HEK293 (cell line): Measurements from ENCODE around the gene DDX54.
A peak's percentile ranks its signal among the peaks of the same experiment; 100 is the strongest.

Source experiments
- EGR2 ChIP-seq: fragments of 450-650 bp; formaldehyde crosslinking; IDR thresholded peaks from 2 replicates; pipeline ENCODE4 v1.5.1; 2016; ENCODE audit warnings: low read depth, missing biosample characterization, missing genetic modification characterization
- GLIS2 ChIP-seq: fragments of 450-650 bp; formaldehyde crosslinking; IDR thresholded peaks from 2 replicates; pipeline ENCODE4 v1.5.1; 2016; ENCODE audit warnings: missing biosample characterization, missing genetic modification characterization
- IKZF3 ChIP-seq: fragments of 450-650 bp; IDR thresholded peaks from 2 replicates; pipeline ENCODE4 v1.5.0; 2018; ENCODE audit warnings: missing biosample characterization, mild to moderate bottlenecking, missing genetic modification characterization, moderate library complexity
- KLF8 ChIP-seq: fragments of 450-650 bp; formaldehyde crosslinking; IDR thresholded peaks from 2 replicates; pipeline ENCODE4 v1.5.1; 2016; ENCODE audit warnings: missing biosample characterization, missing genetic modification characterization
- OSR2 ChIP-seq: fragments of 450-650 bp; formaldehyde crosslinking; IDR thresholded peaks from 2 replicates; pipeline ENCODE4 v1.5.1; 2016; ENCODE audit warnings: missing biosample characterization, missing genetic modification characterization
- PATZ1 ChIP-seq: fragments of 450-650 bp; formaldehyde crosslinking; IDR thresholded peaks from 2 replicates; pipeline ENCODE4 v1.5.1; 2016; ENCODE audit warnings: missing biosample characterization, missing genetic modification characterization
- PBX3 ChIP-seq: sonication (generic); formaldehyde crosslinking; IDR thresholded peaks from 2 replicates; pipeline ENCODE4 v1.8.1; 2022; ENCODE audit warnings: mild to moderate bottlenecking, moderate library complexity, missing genetic modification reagents
- SETDB1 ChIP-seq: IDR thresholded peaks from one replicate; pipeline ENCODE4 v1.6.1; 2017; ENCODE audit warnings: mild to moderate bottlenecking, low read length, moderate library complexity, mixed read lengths; ENCODE audit not compliant: insufficient read length
- SP2 ChIP-seq: fragments of 450-650 bp; formaldehyde crosslinking; IDR thresholded peaks from 2 replicates; pipeline ENCODE4 v1.5.1; 2016; ENCODE audit warnings: missing biosample characterization, missing genetic modification characterization
- SP3 ChIP-seq: fragments of 450-650 bp; formaldehyde crosslinking; IDR thresholded peaks from 2 replicates; pipeline ENCODE4 v1.5.1; 2016; ENCODE audit warnings: missing biosample characterization, missing genetic modification characterization
- ZBTB17 ChIP-seq: fragments of 450-650 bp; formaldehyde crosslinking; IDR thresholded peaks from 2 replicates; pipeline ENCODE4 v1.5.1; 2016; ENCODE audit warnings: missing biosample characterization, missing genetic modification characterization
- ZBTB26 ChIP-seq: fragments of 450-650 bp; formaldehyde crosslinking; optimal IDR thresholded peaks from 2 replicates; pipeline ENCODE3; 2016; ENCODE audit warnings: missing biosample characterization, mild to moderate bottlenecking, missing genetic modification characterization
- ZBTB48 ChIP-seq: fragments of 450-650 bp; formaldehyde crosslinking; IDR thresholded peaks from 2 replicates; pipeline ENCODE4 v1.5.1; 2016; ENCODE audit warnings: missing biosample characterization, missing genetic modification characterization
- ZBTB6 ChIP-seq: fragments of 450-650 bp; formaldehyde crosslinking; IDR thresholded peaks from 2 replicates; pipeline ENCODE4 v1.5.1; 2017; ENCODE audit warnings: missing biosample characterization, missing genetic modification characterization
- ZFP69B ChIP-seq: fragments of 450-650 bp; formaldehyde crosslinking; IDR thresholded peaks from 2 replicates; pipeline ENCODE4 v1.5.1; 2016; ENCODE audit warnings: missing biosample characterization, missing genetic modification characterization
- ZNF10 ChIP-seq: fragments of 450-650 bp; formaldehyde crosslinking; IDR thresholded peaks from 2 replicates; pipeline ENCODE4 v1.5.1; 2017; ENCODE audit warnings: missing biosample characterization, missing genetic modification characterization
- ZNF132 ChIP-seq: fragments of 450-650 bp; formaldehyde crosslinking; IDR thresholded peaks from 2 replicates; pipeline ENCODE4 v1.5.1; 2017; ENCODE audit warnings: missing biosample characterization, missing genetic modification characterization, borderline replicate concordance
- ZNF202 ChIP-seq: fragments of 450-650 bp; formaldehyde crosslinking; IDR thresholded peaks from 2 replicates; pipeline ENCODE4 v1.5.1; 2016; ENCODE audit warnings: missing biosample characterization, missing genetic modification characterization, borderline replicate concordance
- ZNF335 ChIP-seq: fragments of 450-650 bp; formaldehyde crosslinking; conservative IDR thresholded peaks from 2 replicates; pipeline ENCODE4 v1.5.1; 2016; ENCODE audit warnings: missing biosample characterization, missing genetic modification characterization
- ZNF341 ChIP-seq: fragments of 450-650 bp; formaldehyde crosslinking; IDR thresholded peaks from 2 replicates; pipeline ENCODE4; 2016; ENCODE audit warnings: low read depth, missing biosample characterization, missing genetic modification characterization
- ZNF350 ChIP-seq: fragments of 450-650 bp; formaldehyde crosslinking; IDR thresholded peaks from 2 replicates; pipeline ENCODE4 v1.5.0; 2017; ENCODE audit warnings: missing biosample characterization, mild to moderate bottlenecking, missing genetic modification characterization
- ZNF366 ChIP-seq: fragments of 450-650 bp; formaldehyde crosslinking; conservative IDR thresholded peaks from 2 replicates; pipeline ENCODE4 v1.5.1; 2016; ENCODE audit warnings: missing biosample characterization, missing genetic modification characterization
- ZNF501 ChIP-seq: fragments of 450-650 bp; formaldehyde crosslinking; IDR thresholded peaks from 2 replicates; pipeline ENCODE4 v1.5.1; 2016; ENCODE audit warnings: missing biosample characterization, missing genetic modification characterization
- ZNF548 ChIP-seq: fragments of 450-650 bp; formaldehyde crosslinking; IDR thresholded peaks from 2 replicates; pipeline ENCODE4 v1.5.1; 2016; ENCODE audit warnings: missing biosample characterization, missing genetic modification characterization
- ZNF561 ChIP-seq: fragments of 450-650 bp; IDR thresholded peaks from 2 replicates; pipeline ENCODE4 v1.5.1; 2018; ENCODE audit warnings: missing biosample characterization, missing genetic modification characterization, borderline replicate concordance
- ZNF629 ChIP-seq: fragments of 450-650 bp; formaldehyde crosslinking; IDR thresholded peaks from 2 replicates; pipeline ENCODE4 v1.5.1; 2017; ENCODE audit warnings: missing biosample characterization, missing genetic modification characterization
- ZNF654 ChIP-seq: fragments of 450-650 bp; formaldehyde crosslinking; IDR thresholded peaks from 2 replicates; pipeline ENCODE4 v1.5.1; 2016; ENCODE audit warnings: low read depth, missing biosample characterization, missing genetic modification characterization
- ZNF660 ChIP-seq: fragments of 450-650 bp; IDR thresholded peaks from 2 replicates; pipeline ENCODE4 v1.5.1; 2018; ENCODE audit warnings: missing biosample characterization, mild to moderate bottlenecking, missing genetic modification characterization
- ZNF692 ChIP-seq: fragments of 450-650 bp; formaldehyde crosslinking; IDR thresholded peaks from 2 replicates; pipeline ENCODE4 v1.5.1; 2016; ENCODE audit warnings: missing biosample characterization, missing genetic modification characterization
- ZNF792 ChIP-seq: fragments of 450-650 bp; formaldehyde crosslinking; IDR thresholded peaks from 2 replicates; pipeline ENCODE4 v1.5.1; 2016; ENCODE audit warnings: missing biosample characterization, missing genetic modification characterization
- ZSCAN16 ChIP-seq: fragments of 450-650 bp; formaldehyde crosslinking; IDR thresholded peaks from 2 replicates; pipeline ENCODE4 v1.5.1; 2016; ENCODE audit warnings: missing biosample characterization, missing genetic modification characterization
- ZXDB ChIP-seq: fragments of 450-650 bp; formaldehyde crosslinking; IDR thresholded peaks from 2 replicates; pipeline ENCODE4 v1.5.1; 2016; ENCODE audit warnings: missing biosample characterization, missing genetic modification characterization

The DDX54 gene

GRCh38 chr12:113152835-113153814, 32.2 kb downstream of the DDX54 start (continued):
- peak; percentile 100 for TF ChIP-seq ZBTB6 (tag by site-specific recombination)
- no peak for TF ChIP-seq ZNF202 (tag by site-specific recombination)
- TF ChIP-seq OSR2, result peak; percentile 54; the same call in 1 of the 2 replicates
- peak; percentile 99 for TF ChIP-seq ZFP69B
- TF ChIP-seq KLF8 (tag by site-specific recombination), result peak; percentile 35
- peak; percentile 90 for TF ChIP-seq ZBTB26 (tag by site-specific recombination)
- peak; percentile 82; the same call in 1 of the 2 replicates for TF ChIP-seq ZNF660 (tag by site-specific recombination)
- TF ChIP-seq ZNF366 (tag by site-specific recombination), result no peak
- TF ChIP-seq ZBTB17 (tag by site-specific recombination), result peak; percentile 92
- no peak for TF ChIP-seq ZNF350
- TF ChIP-seq ZNF692 (tag by site-specific recombination), result peak; percentile 100
- TF ChIP-seq ZNF792 (tag by site-specific recombination), result 0 out of 2 replicates have a peak, but pooled peaks have one; percentile 35
- TF ChIP-seq ZXDB (tag by site-specific recombination), result peak; percentile 40; the same call in 1 of the 2 replicates
- peak; percentile 51 for TF ChIP-seq ZNF654 (tag by site-specific recombination)
- TF ChIP-seq ZBTB48 (tag by site-specific recombination), result no peak
- TF ChIP-seq PBX3 (CRISPR knock-in tag), result peak; percentile 53; the same call in 1 of the 2 replicates
- TF ChIP-seq ZNF335 (tag by site-specific recombination), result peak; percentile 98
- peak; percentile 42; the same call in 1 of the 2 replicates for TF ChIP-seq SP3 (tag by site-specific recombination)
- no peak for TF ChIP-seq SP2 (tag by site-specific recombination)
- no peak; the same call in 1 of the 2 replicates for TF ChIP-seq ZSCAN16 (tag by site-specific recombination)
- TF ChIP-seq ZNF10 (tag by site-specific recombination), result 0 out of 2 replicates have a peak, but pooled peaks have one; percentile 23
- 0 out of 2 replicates have a peak, but pooled peaks have one; percentile 37 for TF ChIP-seq ZNF501 (tag by site-specific recombination)
- no peak for TF ChIP-seq ZNF132 (tag by site-specific recombination)
- TF ChIP-seq ZNF548 (tag by site-specific recombination), result no peak
- TF ChIP-seq ZNF561 (tag by site-specific recombination), result peak; percentile 41; the same call in 1 of the 2 replicates
- TF ChIP-seq GLIS2 (tag by site-specific recombination), result peak; percentile 14; the same call in 1 of the 2 replicates
- TF ChIP-seq EGR2 (tag by site-specific recombination), result peak; percentile 52; the same call in 1 of the 2 replicates
- peak; percentile 71 for TF ChIP-seq IKZF3 (tag by site-specific recombination)
- peak; percentile 7 for TF ChIP-seq SETDB1
- TF ChIP-seq ZNF341 (tag by site-specific recombination), result peak; percentile 95
- peak; percentile 62; the same call in 1 of the 2 replicates for TF ChIP-seq ZNF629 (tag by site-specific recombination)
- TF ChIP-seq PATZ1, result peak; percentile 71
